Endothelial cell of umbilical vein (primary cell): ENCODE data around the gene TEX38. TPM values are rescaled to one million over a fixed set of nuclear protein-coding genes. Genes with fewer than 3 reads are reported as not detected.

Source experiments
- BruUV-seq: library from RNA; stranded (reverse); fragments of 400-500 nt; replicated peaks from 2 replicates; lab custom pipeline; 2021; lab: Mats Ljungman, UMichigan
- CTCF ChIA-PET: fragments of 300-600, 350-600 bp; sonication (Branson Sonifier 250); formaldehyde crosslinking; loops from one replicate; lab custom pipeline; 2021; ENCODE audit warnings: antibody characterized with exemption, inconsistent platforms; lab: Charles Lee
- POLR2A ChIA-PET: fragments of 300-600, 350-600 bp; sonication (Branson Sonifier 250); formaldehyde crosslinking; loops from one replicate; lab custom pipeline; 2021; ENCODE audit warnings: antibody characterized with exemption, inconsistent platforms; lab: Charles Lee
- DNase-seq: peaks from one replicate; pipeline ENCODE4 v3.0.0-alpha.2; 2011; ENCODE audit warnings: low read depth, low spot score
- FAIRE-seq: peaks from 2 replicates; lab custom pipeline; 2011; peaks lifted over from hg19 to GRCh38; lab: Jason Lieb, UNC
- H2AFZ ChIP-seq: 2 replicates; pipeline ENCODE4 v1.6.0; 2012; ENCODE audit warnings: low read depth, low read length, control low read depth, inconsistent platforms
- H3K27ac ChIP-seq: 2 replicates; pipeline ENCODE4 v1.5.1; 2011; ENCODE audit warnings: low read depth, mild to moderate bottlenecking, control low read depth, low read length, moderate library complexity; ENCODE audit not compliant: insufficient read depth
- H3K27me3 ChIP-seq, 2 experiments: 2 replicates each; pipeline versions ENCODE4 v1.6.0 to v1.6.1; 2011; ENCODE audit warnings: low read length in 2 of 2, mixed read lengths in 1 of 2; ENCODE audit not compliant: control insufficient read depth in 2 of 2, insufficient read depth in 2 of 2
- H3K36me3 ChIP-seq, 2 experiments: 2 replicates in 1 of 2; 3 replicates in 1 of 2; pipeline ENCODE4 v1.5.1; 2011; ENCODE audit warnings: low read length in 2 of 2, mild to moderate bottlenecking in 1 of 2, moderate library complexity in 1 of 2; ENCODE audit not compliant: control insufficient read depth in 2 of 2, insufficient read depth in 2 of 2; ENCODE audit errors: extremely low read depth in 1 of 2
- H3K4me1 ChIP-seq: 3 replicates; pipeline ENCODE4 v1.5.1; 2011; ENCODE audit warnings: mild to moderate bottlenecking, low read length; ENCODE audit not compliant: control insufficient read depth, insufficient read depth; ENCODE audit errors: extremely low read depth
- H3K4me2 ChIP-seq: 2 replicates; pipeline ENCODE4 v1.6.1; 2011; ENCODE audit warnings: low read length, control low read depth, mixed read lengths; ENCODE audit not compliant: insufficient read depth
- H3K4me3 ChIP-seq, 3 experiments: fragments of 200-600 bp in 1 of 3; sonication (generic), shearing (Covaris generic) in 1 of 3; replicated peaks in 1 of 3; 2 replicates each; pipeline ENCODE4 v1.5.1; 2011 to 2016; ENCODE audit warnings: control low read depth in 3 of 3, low read length in 3 of 3, mild to moderate bottlenecking in 2 of 3, inconsistent platforms in 1 of 3, low read depth in 1 of 3, moderate library complexity in 1 of 3; ENCODE audit not compliant: insufficient read depth in 1 of 3
- H3K79me2 ChIP-seq: 2 replicates; pipeline ENCODE4 v1.6.0; 2012; ENCODE audit warnings: low read length, inconsistent platforms; ENCODE audit not compliant: control insufficient read depth, insufficient read depth
- H3K9ac ChIP-seq: replicated peaks from 2 replicates; pipeline ENCODE3; 2011; ENCODE audit warnings: low read length, control low read depth; ENCODE audit not compliant: insufficient read depth; ENCODE audit errors: extremely low read depth
- H3K9me1 ChIP-seq: replicated peaks from 3 replicates; pipeline ENCODE4 v1.6.0; 2011; ENCODE audit warnings: mild to moderate bottlenecking, low read length; ENCODE audit not compliant: control insufficient read depth, insufficient read depth; ENCODE audit errors: extremely low read depth
- H3K9me3 ChIP-seq: replicated peaks from 2 replicates; pipeline ENCODE4 v1.5.1; 2012; ENCODE audit warnings: low read length, inconsistent platforms; ENCODE audit not compliant: control insufficient read depth, insufficient read depth
- H4K20me1 ChIP-seq: replicated peaks from 2 replicates; pipeline ENCODE3; 2011; ENCODE audit warnings: mild to moderate bottlenecking, low read length; ENCODE audit not compliant: control insufficient read depth, insufficient read depth; ENCODE audit errors: extremely low read depth
- CTCF ChIP-seq, 2 donors: IDR thresholded peaks; 1 replicate in 1 of 2; 2 replicates in 1 of 2; pipeline ENCODE4 v1.5.1; 2011; ENCODE audit warnings: low read length in 2 of 2, mild to moderate bottlenecking in 2 of 2, moderate library complexity in 2 of 2, control low read depth in 1 of 2, inconsistent platforms in 1 of 2, low read depth in 1 of 2; ENCODE audit not compliant: insufficient read depth in 1 of 2; ENCODE audit errors: extremely low read depth in 1 of 2
- EZH2 ChIP-seq: IDR thresholded peaks from 2 replicates; pipeline ENCODE4 v1.6.1; 2012; ENCODE audit warnings: borderline replicate concordance, low read depth, mild to moderate bottlenecking, moderate library complexity, low read length, inconsistent platforms; ENCODE audit not compliant: severe bottlenecking
- FOS ChIP-seq: IDR thresholded peaks from 2 replicates; pipeline ENCODE4 v1.6.1; 2011; ENCODE audit warnings: mild to moderate bottlenecking, low read length, moderate library complexity, borderline replicate concordance; ENCODE audit not compliant: insufficient read depth
- GATA2 ChIP-seq: IDR thresholded peaks from 2 replicates; pipeline ENCODE4 v1.7.0; 2011; ENCODE audit warnings: low read depth, mild to moderate bottlenecking, moderate library complexity, mixed read lengths, low read length; ENCODE audit not compliant: insufficient read length, insufficient read depth
- JUN ChIP-seq: IDR thresholded peaks from 2 replicates; pipeline ENCODE4 v1.6.1; 2011; ENCODE audit warnings: borderline replicate concordance, low read depth; ENCODE audit not compliant: insufficient read length, insufficient read depth
- MYC ChIP-seq: IDR thresholded peaks from one replicate; pipeline ENCODE4 v1.6.1; 2011; ENCODE audit warnings: mild to moderate bottlenecking, low read depth, low read length
- POLR2A ChIP-seq: IDR thresholded peaks from 2 replicates; pipeline ENCODE4 v1.6.1; 2012; ENCODE audit warnings: low read depth, mild to moderate bottlenecking, control low read depth, low read length
- POLR2AphosphoS5 ChIP-seq: IDR thresholded peaks from 2 replicates; pipeline ENCODE4 v1.6.1; 2012; ENCODE audit warnings: low read depth, mild to moderate bottlenecking, control low read depth, low read length, moderate library complexity; ENCODE audit not compliant: insufficient read depth
- dilution Hi-C: fragments of 300-500 bp; cut with MboI; formaldehyde crosslinking; loops from one replicate; pipeline ENCODE4 v1.15.0; 2019; ENCODE audit warnings: low sequenced_read_pairs; ENCODE audit not compliant: extremely low pct_ligation_motif_present
- intact Hi-C: fragments of 100-400 bp; cut with micrococcal nuclease; formaldehyde crosslinking; loops from one replicate; pipeline ENCODE4 v1.10.0; 2022
- polyA plus RNA-seq, 4 experiments: library from polyadenylated mRNA; depleted of rRNA in 3 of 4; stranded (reverse) in 3 of 4; unstranded in 1 of 4; fragments of >200 nt; gene quantifications; 2 replicates each; pipeline versions ENCODE4 v1.2.1 to v1.2.3, GENCODE V29; 2011 to 2012; ENCODE audit warnings: missing spikeins in 1 of 4
- total RNA-seq: library from RNA; stranded (reverse); gene quantifications from 2 replicates; pipeline ENCODE4 v1.2.3, GENCODE V29; 2021

TEX38 gene
- total and polyA plus RNA-seq, 2 donors (not counting 3 experiments of a cell fraction or from before 2014, with no cell fraction given): not detected

- BruUV-seq: no TSS peak
- no peaks in the 10 kb centered on the region for H4K20me1 ChIP-seq
- H3K79me2 ChIP-seq: no peaks in the 10 kb centered on the region
- H3K36me3 ChIP-seq: peaks cover 0 to 16% of the 10 kb centered on the region in 2 experiments
- TF ChIP-seq CTCF (IDR thresholded peaks at IDR 0.05; ENCODE audit: extremely low read depth in 1 of 2, insufficient read depth in 1 of 2, low read depth in 1 of 2, low read length in 2 of 2) (no peak), POLR2AphosphoS5 (no peak), FOS (no peak)
- no peak overlapping the region for H3K27ac ChIP-seq
- no peaks in the 10 kb centered on the region for H3K9me1 ChIP-seq
- peaks cover 2% of the 10 kb centered on the region for H3K4me1 ChIP-seq
- ChIA-PET POLR2A (no interaction called here), CTCF (interaction anchor here (1.1 to 3.6 kb wide), 3 partner anchors 9 to 49 kb away, joined by 3 to 12 read pairs (median 7); no protein-coding TSS in a partner anchor)
- no peak overlapping the region for H3K4me3 ChIP-seq
- DNase-seq: no peak
- dilution Hi-C loops (no loop called here), intact Hi-C loops (no loop called here)
- H3K27me3 ChIP-seq: no peaks in the 10 kb centered on the region
- H3K4me2 ChIP-seq: no peak overlapping the region
- H3K9ac ChIP-seq: no peak overlapping the region
- no peak overlapping the region for H2AFZ ChIP-seq
- FAIRE-seq: no peak
- H3K9me3 ChIP-seq: no peaks in the 10 kb centered on the region
Measured at GRCh38 chr1:46675549-46676314, 4.1 kb downstream of the TEX38 start.

DNA sequence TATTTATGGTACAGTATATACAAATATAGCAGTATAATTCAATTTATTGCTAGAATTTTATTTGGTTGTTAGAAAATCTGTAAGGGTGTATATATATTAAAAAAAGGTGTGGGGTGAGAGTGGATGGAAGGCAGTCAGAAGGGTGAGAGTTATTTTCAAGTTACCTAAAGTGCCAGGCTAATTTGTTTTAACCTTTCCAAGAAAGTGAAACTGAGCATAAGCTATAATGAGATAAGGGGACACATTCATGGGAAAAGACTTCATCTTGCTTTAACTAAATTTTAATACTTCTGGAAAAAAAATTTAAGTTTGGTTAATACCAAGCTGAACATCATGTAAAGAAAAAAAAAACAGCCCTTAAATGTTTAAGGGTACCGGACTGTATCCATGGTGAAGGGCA, 4.9 kb downstream of the TEX38 start:
- no peak for DNase-seq
- TF ChIP-seq CTCF (IDR thresholded peaks at IDR 0.05; ENCODE audit: extremely low read depth in 1 of 2, insufficient read depth in 1 of 2, low read depth in 1 of 2, low read length in 2 of 2): no peak
- TF ChIP-seq GATA2: no peak
- TF ChIP-seq POLR2A: no peak
- no peak for TF ChIP-seq FOS
- no peak for TF ChIP-seq EZH2
- no peak for TF ChIP-seq JUN
- no peak for TF ChIP-seq MYC
- intact Hi-C loops (no loop called here), dilution Hi-C loops (no loop called here)
- H3K9me3 ChIP-seq: no peaks in the 10 kb centered on the region
- H3K9me1 ChIP-seq: no peaks in the 10 kb centered on the region
- no peaks in the 10 kb centered on the region for H3K79me2 ChIP-seq
- no peaks in the 10 kb centered on the region for H3K27me3 ChIP-seq
- no peak overlapping the region for H3K27ac ChIP-seq
- BruUV-seq: no TSS peak
- peaks cover 6% of the 10 kb centered on the region for H3K4me1 ChIP-seq
- no peak overlapping the region for H3K9ac ChIP-seq
- H2AFZ ChIP-seq: no peak overlapping the region
- H3K4me2 ChIP-seq: no peak overlapping the region
- ChIA-PET POLR2A (no interaction called here), CTCF (interaction anchor here (3.6 kb wide), 1 partner anchor 48 kb away, joined by 12 read pairs; no protein-coding TSS in a partner anchor)
- no peaks in the 10 kb centered on the region for H4K20me1 ChIP-seq
- FAIRE-seq: no peak
- H3K4me3 ChIP-seq: no peak overlapping the region
- H3K36me3 ChIP-seq: peaks cover 4 to 16% of the 10 kb centered on the region in 2 experiments
